Body of pancreas (tissue), 4 donors: Measurements from ENCODE around the gene FBXO42.

ENCODE experiments used
- POLR2A ChIP-seq, 3 donors: fragments of 450-650 bp; IDR thresholded peaks; one replicate each; pipeline ENCODE4 v1.6.1; 2016; ENCODE audit warnings: antibody characterized with exemption in 3 of 3, mild to moderate bottlenecking in 2 of 3
- TF ChIP-seq, protein P1 (sequence below), 7 experiments: fragments of 450-650 bp in 4 of 7; fragments of 200-600 bp in 3 of 7; sonication (generic) in 3 of 7; IDR thresholded peaks; one replicate each; pipeline ENCODE4 v1.5.1; 2016 to 2019; ENCODE audit warnings: antibody characterized with exemption in 7 of 7

DNA sequence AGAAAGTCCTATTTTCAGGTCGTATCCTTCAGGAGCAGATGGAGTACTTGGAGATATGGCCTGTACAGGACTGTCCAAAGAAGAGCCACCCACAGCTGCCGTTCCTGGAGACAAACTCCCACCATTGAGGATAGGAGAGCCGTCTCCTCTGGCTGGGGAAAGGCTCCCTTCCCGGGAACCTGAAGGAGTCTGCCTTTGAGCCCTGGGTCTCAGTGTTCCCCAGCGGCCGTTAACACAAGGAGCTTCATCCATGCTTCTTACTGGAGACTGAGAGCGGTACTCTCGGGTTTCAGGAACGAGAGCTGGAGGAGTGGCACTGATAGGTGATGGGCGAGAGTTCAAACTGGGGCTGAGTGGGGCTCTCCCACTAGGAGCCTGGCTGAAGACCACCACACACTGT, 100.9 kb downstream of the FBXO42 start:
- TF ChIP-seq, protein P1, sequence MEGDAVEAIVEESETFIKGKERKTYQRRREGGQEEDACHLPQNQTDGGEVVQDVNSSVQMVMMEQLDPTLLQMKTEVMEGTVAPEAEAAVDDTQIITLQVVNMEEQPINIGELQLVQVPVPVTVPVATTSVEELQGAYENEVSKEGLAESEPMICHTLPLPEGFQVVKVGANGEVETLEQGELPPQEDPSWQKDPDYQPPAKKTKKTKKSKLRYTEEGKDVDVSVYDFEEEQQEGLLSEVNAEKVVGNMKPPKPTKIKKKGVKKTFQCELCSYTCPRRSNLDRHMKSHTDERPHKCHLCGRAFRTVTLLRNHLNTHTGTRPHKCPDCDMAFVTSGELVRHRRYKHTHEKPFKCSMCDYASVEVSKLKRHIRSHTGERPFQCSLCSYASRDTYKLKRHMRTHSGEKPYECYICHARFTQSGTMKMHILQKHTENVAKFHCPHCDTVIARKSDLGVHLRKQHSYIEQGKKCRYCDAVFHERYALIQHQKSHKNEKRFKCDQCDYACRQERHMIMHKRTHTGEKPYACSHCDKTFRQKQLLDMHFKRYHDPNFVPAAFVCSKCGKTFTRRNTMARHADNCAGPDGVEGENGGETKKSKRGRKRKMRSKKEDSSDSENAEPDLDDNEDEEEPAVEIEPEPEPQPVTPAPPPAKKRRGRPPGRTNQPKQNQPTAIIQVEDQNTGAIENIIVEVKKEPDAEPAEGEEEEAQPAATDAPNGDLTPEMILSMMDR (IDR thresholded peaks at IDR 0.05): no peak
- no peak for TF ChIP-seq POLR2A (IDR thresholded peaks at IDR 0.05)
